Heart right ventricle (tissue), 16 donors: ENCODE results near the gene FAM131C. TPM values are rescaled to one million over a fixed set of nuclear protein-coding genes. Genes with fewer than 3 reads are reported as not detected.

Source experiments
- ATAC-seq, 8 donors: fragments of 200-7000 bp; cut with Tn5 transposase; one replicate each; pipeline ENCODE4 v1.9.1; 2020; ENCODE audit warnings: mild to moderate bottlenecking in 8 of 8, moderate library complexity in 8 of 8, moderate number of reproducible peaks in 1 of 8
- DNase-seq, 2 donors: peaks; one replicate each; pipeline ENCODE4 v3.0.0-alpha.2; 2020
- H3K27ac ChIP-seq, 10 donors: fragments of 200-600 bp; sonication (generic) in 2 of 10; one replicate each; pipeline versions ENCODE4 v1.5.0 to v1.8.0; 2020 to 2022; ENCODE audit warnings: mild to moderate bottlenecking in 3 of 10
- H3K27me3 ChIP-seq, 7 donors: fragments of 200-600 bp; one replicate each; pipeline ENCODE4 v1.8.0; 2021 to 2022; ENCODE audit warnings: mild to moderate bottlenecking in 2 of 7
- H3K36me3 ChIP-seq, 9 donors: fragments of 200-600 bp; sonication (generic) in 1 of 9; one replicate each; pipeline versions ENCODE4 v1.5.0 to v1.8.0; 2020 to 2022; ENCODE audit warnings: mild to moderate bottlenecking in 2 of 9
- H3K4me1 ChIP-seq, 9 donors: fragments of 200-600 bp; sonication (generic) in 1 of 9; one replicate each; pipeline versions ENCODE4 v1.5.0 to v1.8.0; 2020 to 2022; ENCODE audit warnings: mild to moderate bottlenecking in 4 of 9
- H3K4me3 ChIP-seq, 10 donors: fragments of 200-600 bp; sonication (generic) in 2 of 10; one replicate each; pipeline versions ENCODE4 v1.5.0 to v1.8.0; 2020 to 2022; ENCODE audit warnings: mild to moderate bottlenecking in 7 of 10, moderate library complexity in 2 of 10
- H3K9me3 ChIP-seq, 11 donors: fragments of 200-600 bp in 10 of 11; sonication (generic) in 2 of 11; one replicate each; pipeline versions ENCODE4 v1.5.0 to v1.8.0; 2013 to 2022; ENCODE audit warnings: mild to moderate bottlenecking in 2 of 11, control low read depth in 1 of 11, moderate library complexity in 1 of 11
- CTCF ChIP-seq, 9 donors: fragments of 200-600 bp; sonication (generic) in 2 of 9; IDR thresholded peaks; one replicate each; pipeline versions ENCODE4 v1.5.0 to v1.8.0; 2021 to 2022; ENCODE audit warnings: antibody characterized with exemption in 9 of 9, mild to moderate bottlenecking in 5 of 9, moderate library complexity in 1 of 9
- WGBS, 2 donors: extraction: QIAGEN DNeasy Blood & Tissue Kit; methylation state at CpG; one replicate each; pipeline ENCODE4 v1.1.7; 2013; ENCODE audit warnings: inconsistent platforms in 1 of 2; 5-methylcytosine and 5-hydroxymethylcytosine counted together
- intact Hi-C, 10 donors: fragments of 100-400 bp; cut with DNase I; formaldehyde crosslinking; loops; one replicate each; pipeline versions ENCODE4 v1.11.1 to v1.14.2; 2022
- polyA plus RNA-seq, 2 donors: library from polyadenylated mRNA; stranded (reverse); fragments of 200-250 nt; gene quantifications; one replicate each; pipeline ENCODE4 v1.2.3, GENCODE V29; 2013
- total RNA-seq, 10 donors: library from RNA; stranded (reverse); fragmentation: NEBNext Ultra II Directional in 3 of 10; extraction: Animal tissue kit (Norgen Biotek cat#: 25700) in 3 of 10; gene quantifications; one replicate each; pipeline versions ENCODE4 v1.2.1 to v1.2.4, GENCODE V29; 2021 to 2023
- donor health status: Arrhythmogenic right ventricular cardiomyopathy.
- donor health status: ischemic (EF 13 %, LVEDD 7.1; RV severe dilation, severe dysfunction).
- donor health status: healthy with polysubstance abuse.
- donor health status: DM: no; HTN: yes; CAD: no.
- donor health status: DM: no; HTN: no; CAD: no.
- donor health status: ischemic (EF 25% LVEDD 6.9; RV normal size, moderate dysfunction).
- donor health status: ischemic (EF 25% LVEDD 5.7; RV mildly dilated, moderate dysfunction).
- donor health status: healthy.
- donor health status: DM: yes; HTN: yes; CAD: no.
- donor health status: Ischemic cardiomyopathy.
- donor health status: ischemic (EF 35%, LVEDD 5.7; RV mildly dilated, moderate dysfunction).
- donor health status: nonischemic (EF 11% LVEDD 7.7; RV severe dilation, severe dysfunction).
- donor health status: DM: yes; HTN: yes; CAD: no.
- donor health status: PGD.
- donor health status: ischemic (EF 29% LVEDD 5.4; RV normal size, mild dysfunction).
- donor health status: nonischemic (EF 23%, LVEDD 6.1; RV moderate dilation, normal function).

Gene FAM131C
- total and polyA plus RNA-seq, 12 donors: 0.72 to 11.8 (median 2.4) TPM

GRCh38 chr1:16080422-16081150 is 7.1 kb upstream of the FAM131C start:
- DNase-seq (no peak), ATAC-seq (no peak)
- H3K4me1 ChIP-seq: peaks cover 5 to 69% (median 26%) of the 10 kb centered on the region in 9 donors

GRCh38 chr1:16078925-16079656 is 5.6 kb upstream of the FAM131C start:
- WGBS, 2 donors: 36 to 38% methylated on average over 10 of the region's 10 CpGs

More at GRCh38 chr1:16080422-16081150, 7.1 kb upstream of the FAM131C start:
- no peak for TF ChIP-seq CTCF (IDR thresholded peaks at IDR 0.05)
- intact Hi-C loops: loop anchor here in 7 of 10 donors (2.0 to 10.0 kb wide), 8 partner anchors 47 to 282 kb away; partner anchors contain the start of gene CPLANE2 (in 1 of the 7)
- H3K4me3 ChIP-seq: no peak overlapping the region
- H3K36me3 ChIP-seq: no peaks in the 10 kb centered on the region
- no peaks in the 10 kb centered on the region for H3K9me3 ChIP-seq
- no peak overlapping the region for H3K27ac ChIP-seq
- 84% methylated on average over 5 of the region's 5 CpGs for WGBS, 2 donors
- H3K27me3 ChIP-seq: no peaks in the 10 kb centered on the region

GRCh38 chr1:16077406-16078245 is 4.2 kb upstream of the FAM131C start:
- no peak for TF ChIP-seq CTCF (IDR thresholded peaks at IDR 0.05)
- WGBS, 2 donors: 84 to 89% methylated on average over 12 of the region's 12 CpGs
- Histone ChIP-seq H3K4me1 (peaks cover 9 to 65% (median 40%) of the 10 kb centered on the region in 9 donors), H3K9me3 (no peaks in the 10 kb centered on the region), H3K27ac (peak overlapping the region in 5 of 10 donors; percentile 25 to 65 (median 52)), H3K36me3 (no peaks in the 10 kb centered on the region), H3K27me3 (peaks cover 0 to 22% (median 6%) of the 10 kb centered on the region in 7 donors), H3K4me3 (no peak overlapping the region)
- no peak for ATAC-seq
- DNase-seq: no peak
- intact Hi-C loops: loop anchor here in 9 of 10 donors (1.0 to 10.0 kb wide), 8 partner anchors 110 to 290 kb away; partner anchors contain the start of gene SZRD1 (in 3 of the 9)

More at GRCh38 chr1:16078925-16079656, 5.6 kb upstream of the FAM131C start:
- H3K4me3 ChIP-seq: peak overlapping the region in 2 of 10 donors; percentile 15 to 29
- no peaks in the 10 kb centered on the region for H3K9me3 ChIP-seq
- TF ChIP-seq CTCF (IDR thresholded peaks at IDR 0.05): peak; percentile 83 to 93 (median 89)
- DNase-seq (peak; percentile 76 to 79), ATAC-seq (peak; percentile 40 to 82 (median 66))
- peaks cover 2 to 68% (median 31%) of the 10 kb centered on the region in 9 donors for H3K4me1 ChIP-seq
- H3K27ac ChIP-seq: peak overlapping the region in 4 of 10 donors; percentile 4 to 32 (median 10)
- intact Hi-C loops: loop anchor here (1.0 to 10.0 kb wide), 9 partner anchors 108 to 288 kb away; partner anchors contain the start of gene SZRD1 (in 3 of the 10)
- H3K36me3 ChIP-seq: no peaks in the 10 kb centered on the region
- H3K27me3 ChIP-seq: peaks cover 0 to 10% (median 0%) of the 10 kb centered on the region in 7 donors
